ENCODE data around the gene C3orf85.
"Not testable (repeated sequence)": the region's sequence is repeated elsewhere in the genome, so short reads cannot be mapped to it uniquely, and the experiment has no call there.

Gene C3orf85

GRCh38 chr3:109122690-109123089, 13.8 kb upstream of the C3orf85 start:
- TF ChIP-seq CTCF (IDR thresholded peaks at IDR 0.05; ENCODE audit: low read depth, low read length) = no peak
- no peak for DNase-seq (ENCODE audit: low read depth in 2 of 2)
- no peak overlapping the region for H3K4me3 ChIP-seq (replicated peaks in 1 of 2; ENCODE audit: low read depth in 2 of 2, low read length in 2 of 2)

GRCh38 chr3:109125902-109126301, 10.6 kb upstream of the C3orf85 start:
- DNase-seq (ENCODE audit: low read depth in 2 of 2) = no peak
- no peak overlapping the region for H3K4me3 ChIP-seq (replicated peaks in 1 of 2; ENCODE audit: low read depth in 2 of 2, low read length in 2 of 2)
- TF ChIP-seq CTCF (IDR thresholded peaks at IDR 0.05; ENCODE audit: low read depth, low read length) = no peak

- no peak for DNase-seq (ENCODE audit: low read depth in 2 of 2)
- TF ChIP-seq CTCF (IDR thresholded peaks at IDR 0.05; ENCODE audit: low read depth, low read length) = no peak
- no peak overlapping the region for H3K4me3 ChIP-seq (replicated peaks in 1 of 2; ENCODE audit: low read depth in 2 of 2, low read length in 2 of 2)
These were observed 9.0 kb upstream of the C3orf85 start for GRCh38 chr3:109127553-109127952.

- no peak for TF ChIP-seq CTCF (IDR thresholded peaks at IDR 0.05; ENCODE audit: low read depth, low read length)
- no peak for DNase-seq (ENCODE audit: low read depth in 2 of 2)
- no peak overlapping the region for H3K4me3 ChIP-seq (replicated peaks in 1 of 2; ENCODE audit: low read depth in 2 of 2, low read length in 2 of 2)
These were observed 5.2 kb upstream of the C3orf85 start for GRCh38 chr3:109131276-109131675.

- no peak overlapping the region for H3K4me3 ChIP-seq (replicated peaks in 1 of 2; ENCODE audit: low read depth in 2 of 2, low read length in 2 of 2)
- peak in 1 of 2 donors; percentile 52 for DNase-seq (ENCODE audit: low read depth in 2 of 2)
- no peak for TF ChIP-seq CTCF (IDR thresholded peaks at IDR 0.05; ENCODE audit: low read depth, low read length)
These were observed 3.6 kb upstream of the C3orf85 start for GRCh38 chr3:109132801-109133473.

GRCh38 chr3:109133474-109133816, 3.1 kb upstream of the C3orf85 start:
- DNase-seq (ENCODE audit: low read depth in 2 of 2); H3K4me3 ChIP-seq (replicated peaks in 1 of 2; ENCODE audit: low read depth in 2 of 2, low read length in 2 of 2): not testable (repeated sequence)

GRCh38 chr3:109137761-109138160, 1.2 kb downstream of the C3orf85 start:
- no peak for DNase-seq (ENCODE audit: low read depth in 2 of 2)
- H3K4me3 ChIP-seq (replicated peaks in 1 of 2; ENCODE audit: low read depth in 2 of 2, low read length in 2 of 2) = no peak overlapping the region
- TF ChIP-seq CTCF (IDR thresholded peaks at IDR 0.05; ENCODE audit: low read depth, low read length) = no peak

All from cardiac fibroblast (primary cell).